H1 (cell line): ENCODE data around the gene CACNB4. TPM values are rescaled to one million over a fixed set of nuclear protein-coding genes. Genes with fewer than 3 reads are reported as not detected.

ENCODE experiments used
- CTCF ChIA-PET: fragments of 300-600 bp; sonication (Branson Sonifier 250); formaldehyde crosslinking; loops from one replicate; lab custom pipeline; 2021; ENCODE audit not compliant: partially characterized antibody; lab: Charles Lee
- POLR2A ChIA-PET: fragments of 300-600 bp; sonication (Branson Sonifier 250); formaldehyde crosslinking; loops from one replicate; lab custom pipeline; 2021; ENCODE audit warnings: inconsistent platforms; ENCODE audit not compliant: partially characterized antibody; lab: Charles Lee
- DNase-seq, 2 experiments: peaks; one replicate each; pipeline versions ENCODE4 v3.0.0 to v3.0.0-alpha.2; 2010 to 2022; ENCODE audit warnings: low spot score in 2 of 2, low read depth in 1 of 2, mixed read lengths in 1 of 2
- FAIRE-seq: peaks from 2 replicates; lab custom pipeline; 2011; peaks lifted over from hg19 to GRCh38; lab: Jason Lieb, UNC
- H2AFZ ChIP-seq: 2 replicates; pipeline ENCODE4 v1.8.1; 2012; ENCODE audit warnings: low read length, inconsistent platforms
- H2AK5ac ChIP-seq: 2 replicates; pipeline ENCODE4 v1.6.1; 2013; ENCODE audit warnings: low read depth, low read length
- H2BK120ac ChIP-seq: replicated peaks from 2 replicates; pipeline ENCODE3; 2013; ENCODE audit warnings: low read depth, low read length, inconsistent platforms
- H2BK12ac ChIP-seq: 2 replicates; pipeline ENCODE4 v1.6.1; 2013; ENCODE audit warnings: low read depth, low read length
- H2BK15ac ChIP-seq: 2 replicates; pipeline ENCODE4 v1.6.1; 2013; ENCODE audit warnings: low read length
- H2BK20ac ChIP-seq: 2 replicates; pipeline ENCODE4 v1.6.1; 2013; ENCODE audit warnings: low read length
- H2BK5ac ChIP-seq: 2 replicates; pipeline ENCODE4 v1.6.1; 2013; ENCODE audit warnings: low read depth, low read length
- H3K14ac ChIP-seq: 2 replicates; pipeline ENCODE4 v1.6.1; 2013; ENCODE audit warnings: inconsistent platforms; ENCODE audit not compliant: insufficient read length
- H3K18ac ChIP-seq: 2 replicates; pipeline ENCODE4 v1.6.1; 2013; ENCODE audit warnings: low read length; ENCODE audit errors: extremely low read depth
- H3K23ac ChIP-seq: 2 replicates; pipeline ENCODE4 v1.6.1; 2013; ENCODE audit warnings: inconsistent platforms; ENCODE audit not compliant: insufficient read length
- H3K23me2 ChIP-seq: 2 replicates; pipeline ENCODE4 v1.6.1; 2013; ENCODE audit warnings: low read depth, low read length
- H3K27ac ChIP-seq: 2 replicates; pipeline ENCODE4 v1.6.1; 2011; ENCODE audit warnings: low read depth, low read length, inconsistent platforms
- H3K27me3 ChIP-seq, 4 experiments: replicated peaks in 1 of 4; 1 replicate in 1 of 4; 2 replicates in 3 of 4; pipeline versions ENCODE4 v1.6.1 to v1.8.1; 2011 to 2013; ENCODE audit warnings: low read length in 3 of 4, mild to moderate bottlenecking in 3 of 4, inconsistent platforms in 2 of 4, mixed read lengths in 2 of 4, moderate library complexity in 1 of 4; ENCODE audit not compliant: control insufficient read depth in 3 of 4, insufficient read depth in 3 of 4; ENCODE audit errors: extremely low read depth in 1 of 4
- H3K36me3 ChIP-seq, 4 experiments: 2 replicates each; pipeline versions ENCODE4 v1.6.1 to v1.8.1; 2011 to 2013; ENCODE audit warnings: mild to moderate bottlenecking in 4 of 4, low read length in 3 of 4, moderate library complexity in 2 of 4, control low read depth in 1 of 4, inconsistent platforms in 1 of 4; ENCODE audit not compliant: insufficient read depth in 4 of 4, control insufficient read depth in 2 of 4
- H3K4ac ChIP-seq: replicated peaks from 2 replicates; pipeline ENCODE3; 2013; ENCODE audit warnings: low read length, low read depth, mixed read lengths, inconsistent platforms; ENCODE audit not compliant: insufficient read length
- H3K4me1 ChIP-seq, 4 experiments: replicated peaks in 1 of 4; 1 replicate in 1 of 4; 2 replicates in 3 of 4; pipeline versions ENCODE4 v1.6.1 to v1.8.1; 2011 to 2013; ENCODE audit warnings: low read length in 3 of 4, inconsistent platforms in 2 of 4, mixed read lengths in 1 of 4; ENCODE audit not compliant: insufficient read depth in 4 of 4, control insufficient read depth in 3 of 4
- H3K4me2 ChIP-seq, 2 experiments: 2 replicates each; pipeline versions ENCODE4 v1.6.1 to v1.8.1; 2011 to 2013; ENCODE audit warnings: low read depth in 2 of 2, low read length in 2 of 2, control low read depth in 1 of 2, inconsistent platforms in 1 of 2, mild to moderate bottlenecking in 1 of 2; ENCODE audit not compliant: insufficient read depth in 1 of 2
- H3K4me3 ChIP-seq, 4 experiments: fragments of 200-600, 300-600 bp in 1 of 4; sonication (generic), shearing (Covaris generic), sonication (Bioruptor Twin) in 1 of 4; 2 replicates each; pipeline versions ENCODE4 v1.5.1 to v1.8.1; 2011 to 2016; ENCODE audit warnings: low read length in 4 of 4, low read depth in 3 of 4, control low read depth in 2 of 4, inconsistent platforms in 2 of 4, mild to moderate bottlenecking in 2 of 4, mixed read lengths in 1 of 4, moderate library complexity in 1 of 4; ENCODE audit not compliant: insufficient read depth in 2 of 4; ENCODE audit errors: extremely low read depth in 1 of 4
- H3K56ac ChIP-seq: replicated peaks from 2 replicates; pipeline ENCODE3; 2013; ENCODE audit warnings: low read depth, mild to moderate bottlenecking, mixed read lengths, low read length, inconsistent platforms; ENCODE audit not compliant: insufficient read length
- H3K79me1 ChIP-seq: 2 replicates; pipeline ENCODE4 v1.6.1; 2013; ENCODE audit warnings: low read depth, low read length, control low read depth
- H3K79me2 ChIP-seq, 2 experiments: 2 replicates each; pipeline versions ENCODE4 v1.6.1 to v1.8.1; 2012 to 2013; ENCODE audit warnings: low read length in 2 of 2, mild to moderate bottlenecking in 2 of 2, inconsistent platforms in 1 of 2; ENCODE audit not compliant: insufficient read depth in 2 of 2, control insufficient read depth in 1 of 2
- H3K9ac ChIP-seq, 4 experiments: replicated peaks in 1 of 4; 1 replicate in 1 of 4; 2 replicates in 3 of 4; pipeline versions ENCODE4 v1.6.1 to v1.8.1; 2011 to 2013; ENCODE audit warnings: low read depth in 3 of 4, low read length in 3 of 4, control low read depth in 2 of 4, mild to moderate bottlenecking in 2 of 4, moderate library complexity in 2 of 4, inconsistent platforms in 1 of 4; ENCODE audit errors: extremely low read depth in 1 of 4
- H3K9me3 ChIP-seq, 2 experiments: 2 replicates each; pipeline versions ENCODE4 v1.6.1 to v1.8.1; 2012 to 2013; ENCODE audit warnings: mild to moderate bottlenecking in 2 of 2, moderate library complexity in 2 of 2, control low read depth in 1 of 2, inconsistent platforms in 1 of 2, low read depth in 1 of 2, low read length in 1 of 2, mixed read lengths in 1 of 2; ENCODE audit not compliant: insufficient read depth in 2 of 2
- H4K20me1 ChIP-seq, 2 experiments: replicated peaks in 1 of 2; 2 replicates each; pipeline versions ENCODE3 to v1.8.1; 2011 to 2013; ENCODE audit warnings: inconsistent platforms in 2 of 2, low read length in 2 of 2, mild to moderate bottlenecking in 1 of 2; ENCODE audit not compliant: insufficient read depth in 2 of 2, control insufficient read depth in 1 of 2
- H4K5ac ChIP-seq: 2 replicates; pipeline ENCODE4 v1.6.1; 2013; ENCODE audit warnings: low read length, low read depth, mixed read lengths, inconsistent platforms; ENCODE audit not compliant: insufficient read length
- H4K8ac ChIP-seq: 2 replicates; pipeline ENCODE4 v1.8.0; 2013; ENCODE audit warnings: mild to moderate bottlenecking, moderate library complexity, low read length, inconsistent platforms; ENCODE audit not compliant: insufficient read depth; ENCODE audit errors: extremely low read depth
- H4K91ac ChIP-seq: replicated peaks from 2 replicates; pipeline ENCODE3; 2013; ENCODE audit warnings: low read length, mixed read lengths, inconsistent platforms; ENCODE audit not compliant: insufficient read length
- WGBS, 2 experiments: shearing (Covaris generic) in 1 of 2; methylation state at CpG; one replicate each; pipeline versions ENCODE4 v1.1.6 to v1.1.7; 2013 to 2015; ENCODE audit warnings: low lambda C conversion rate in 2 of 2, mixed read lengths in 2 of 2, inconsistent platforms in 1 of 2, low coverage in 1 of 2, missing lambda C conversion rate in 1 of 2; ENCODE audit not compliant: insufficient replicate concordance in 2 of 2, insufficient coverage in 1 of 2, insufficient read length in 1 of 2; ENCODE audit errors: extremely low coverage in 1 of 2, missing lambda C conversion rate in 1 of 2; 5-methylcytosine and 5-hydroxymethylcytosine counted together
- polyA plus RNA-seq, 7 experiments: library from polyadenylated mRNA; depleted of rRNA in 3 of 7; stranded (reverse) in 5 of 7; unstranded in 2 of 7; fragments of >200 nt in 5 of 7; fragments of 200-250 nt in 2 of 7; gene quantifications; 1 replicate in 5 of 7; 2 replicates in 1 of 7; 4 replicates in 1 of 7; pipeline versions ENCODE4 v1.2.1 to v1.2.3, GENCODE V29; 2011 to 2013; ENCODE audit warnings: missing spikeins in 2 of 7, mixed read lengths in 2 of 7
- total RNA-seq: library from RNA; stranded (reverse); fragmentation: NEBNext Ultra II Directional; extraction: Animal tissue kit (Norgen Biotek cat#: 25700); gene quantifications from 2 replicates; pipeline ENCODE4 v1.2.1, GENCODE V29; 2021

The CACNB4 gene
- total and polyA plus RNA-seq, 2 of the 8 experiments (the other 6 are each of a cell fraction or from before 2014, with no cell fraction given), result 2.0 to 4.0 TPM

- Histone ChIP-seq H3K79me2 (no peaks in the 10 kb centered on the region), H3K4me3 (no peak overlapping the region), H4K5ac (no peak overlapping the region), H3K36me3 (no peaks in the 10 kb centered on the region), H3K27me3 (no peaks in the 10 kb centered on the region), H2BK5ac (no peak overlapping the region), H3K18ac (no peak overlapping the region), H4K20me1 (no peaks in the 10 kb centered on the region), H2BK12ac (no peak overlapping the region), H2BK15ac (no peak overlapping the region), H3K56ac (no peak overlapping the region), H4K8ac (no peak overlapping the region), H3K4me1 (peaks cover 7 to 23% (median 10%) of the 10 kb centered on the region in 4 experiments), H3K4me2 (no peak overlapping the region), H2AK5ac (no peak overlapping the region), H3K9ac (no peak overlapping the region), H2AFZ (no peak overlapping the region), H2BK120ac (no peak overlapping the region), H3K23me2 (0 out of 2 replicates have a peak, but pooled peaks cover 2% of the 10 kb centered on the region), H4K91ac (no peak overlapping the region), H3K4ac (no peak overlapping the region), H3K9me3 (no peaks in the 10 kb centered on the region), H3K14ac (no peak overlapping the region), H3K23ac (no peak overlapping the region), H3K27ac (no peak overlapping the region), H3K79me1 (no peaks in the 10 kb centered on the region), H2BK20ac (no peak overlapping the region)
- DNase-seq (no peak), FAIRE-seq (no peak)
- WGBS, 2 experiments, result 84% methylated on average over 4 of the region's 4 CpGs; no CpG with 5 or more reads in 1 of the 2 experiments
- CTCF ChIA-PET, result interaction anchor here (0.8 to 6.6 kb wide), 9 partner anchors 9 to 521 kb away, joined by 3 to 95 read pairs (median 7); no protein-coding TSS in a partner anchor
- POLR2A ChIA-PET, result interaction anchor here (0.8 to 1.4 kb wide), 3 partner anchors 9 to 52 kb away, joined by 3 to 4 read pairs (median 3); no protein-coding TSS in a partner anchor
Observed at GRCh38 chr2:152046940-152047339, 51.9 kb downstream of the CACNB4 start.
